Testis (tissue), 2 donors: ENCODE measurements around the gene RMND5A.

Source experiments
- CTCF ChIP-seq, 3 experiments: fragments of 450-650 bp in 2 of 3; fragments of 200-600 bp in 1 of 3; sonication (generic) in 1 of 3; IDR thresholded peaks; one replicate each; pipeline ENCODE4 v1.5.1; 2016 to 2019; ENCODE audit warnings: antibody characterized with exemption in 3 of 3, mild to moderate bottlenecking in 2 of 3, moderate library complexity in 1 of 3
- POLR2A ChIP-seq: fragments of 450-650 bp; IDR thresholded peaks from one replicate; pipeline ENCODE4 v1.6.1; 2017; ENCODE audit warnings: antibody characterized with exemption, mild to moderate bottlenecking, moderate library complexity

GRCh38 chr2:86695053-86695691 is 24.9 kb upstream of the RMND5A start:
- TF ChIP-seq POLR2A (no peak), CTCF (IDR thresholded peaks at IDR 0.05) (no peak)
